Vagina (tissue), 2 donors: ENCODE measurements around the gene NAP1L5.

ENCODE experiments used
- POLR2A ChIP-seq, 2 donors: fragments of 450-650 bp; IDR thresholded peaks; one replicate each; pipeline ENCODE4 v1.6.1; 2017; ENCODE audit warnings: antibody characterized with exemption in 2 of 2, mild to moderate bottlenecking in 2 of 2, moderate library complexity in 2 of 2
- POLR2AphosphoS5 ChIP-seq, 2 donors: sonication (generic); formaldehyde crosslinking; IDR thresholded peaks; one replicate each; pipeline ENCODE4 v1.9.0; 2017; ENCODE audit warnings: antibody characterized with exemption in 2 of 2, mild to moderate bottlenecking in 2 of 2, low read depth in 1 of 2; ENCODE audit not compliant: insufficient read depth in 1 of 2
- TF ChIP-seq, protein P1 (sequence below), 3 experiments: fragments of 450-650 bp in 2 of 3; fragments of 200-600 bp in 1 of 3; sonication (generic) in 1 of 3; IDR thresholded peaks; one replicate each; pipeline ENCODE4 v1.5.1; 2017 to 2019; ENCODE audit warnings: antibody characterized with exemption in 3 of 3, mild to moderate bottlenecking in 2 of 3, moderate library complexity in 2 of 3

GRCh38 chr4:88725143-88725542 lies 27.5 kb upstream of the NAP1L5 start:
- TF ChIP-seq POLR2A (IDR thresholded peaks at IDR 0.05) (no peak), POLR2AphosphoS5 (IDR thresholded peaks at IDR 0.05; ENCODE audit: insufficient read depth in 1 of 2, low read depth in 1 of 2) (no peak)
- TF ChIP-seq, protein P1, sequence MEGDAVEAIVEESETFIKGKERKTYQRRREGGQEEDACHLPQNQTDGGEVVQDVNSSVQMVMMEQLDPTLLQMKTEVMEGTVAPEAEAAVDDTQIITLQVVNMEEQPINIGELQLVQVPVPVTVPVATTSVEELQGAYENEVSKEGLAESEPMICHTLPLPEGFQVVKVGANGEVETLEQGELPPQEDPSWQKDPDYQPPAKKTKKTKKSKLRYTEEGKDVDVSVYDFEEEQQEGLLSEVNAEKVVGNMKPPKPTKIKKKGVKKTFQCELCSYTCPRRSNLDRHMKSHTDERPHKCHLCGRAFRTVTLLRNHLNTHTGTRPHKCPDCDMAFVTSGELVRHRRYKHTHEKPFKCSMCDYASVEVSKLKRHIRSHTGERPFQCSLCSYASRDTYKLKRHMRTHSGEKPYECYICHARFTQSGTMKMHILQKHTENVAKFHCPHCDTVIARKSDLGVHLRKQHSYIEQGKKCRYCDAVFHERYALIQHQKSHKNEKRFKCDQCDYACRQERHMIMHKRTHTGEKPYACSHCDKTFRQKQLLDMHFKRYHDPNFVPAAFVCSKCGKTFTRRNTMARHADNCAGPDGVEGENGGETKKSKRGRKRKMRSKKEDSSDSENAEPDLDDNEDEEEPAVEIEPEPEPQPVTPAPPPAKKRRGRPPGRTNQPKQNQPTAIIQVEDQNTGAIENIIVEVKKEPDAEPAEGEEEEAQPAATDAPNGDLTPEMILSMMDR (IDR thresholded peaks at IDR 0.05), result no peak
